Measurements from ENCODE around the gene PDCL2. TPM values are rescaled to one million over a fixed set of nuclear protein-coding genes. Genes with fewer than 3 reads are reported as not detected.

PDCL2 gene
- total and polyA plus RNA-seq, 2 of the 8 experiments (the other 6 are each of a cell fraction or from before 2014, with no cell fraction given) = not detected

GRCh38 chr4:55625835-55626234 is 33.8 kb upstream of the PDCL2 start (continued):
- no peak for TF ChIP-seq CHD7 (IDR thresholded peaks at IDR 0.05; ENCODE audit: insufficient replicate concordance, low read length)
- TF ChIP-seq, protein P1, sequence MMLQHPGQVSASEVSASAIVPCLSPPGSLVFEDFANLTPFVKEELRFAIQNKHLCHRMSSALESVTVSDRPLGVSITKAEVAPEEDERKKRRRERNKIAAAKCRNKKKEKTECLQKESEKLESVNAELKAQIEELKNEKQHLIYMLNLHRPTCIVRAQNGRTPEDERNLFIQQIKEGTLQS (IDR thresholded peaks at IDR 0.05; ENCODE audit: insufficient read depth, low read depth, low read length) = no peak
- no peak for TF ChIP-seq HDAC2 (IDR thresholded peaks at IDR 0.05; ENCODE audit: borderline replicate concordance in 1 of 2, low read depth in 2 of 2, low read length in 2 of 2)
- TF ChIP-seq SRF (IDR thresholded peaks at IDR 0.05; ENCODE audit: low read depth, low read length) = no peak
- no peak for TF ChIP-seq NANOG (IDR thresholded peaks at IDR 0.05; ENCODE audit: insufficient read depth, low read depth, low read length, poor library complexity, severe bottlenecking)
- TF ChIP-seq TBP (IDR thresholded peaks at IDR 0.05; ENCODE audit: low read depth, low read length) = no peak
- TF ChIP-seq HDAC6 (IDR thresholded peaks at IDR 0.05; ENCODE audit: low read depth, low read length) = no peak

Data from H1 (cell line).